Memory B cell (primary cell): ENCODE results near the gene TRIM69.
"Not testable (repeated sequence)": the region's sequence is repeated elsewhere in the genome, so short reads cannot be mapped to it uniquely, and the experiment has no call there.

Source experiments
- ATAC-seq: fragments of 150-1000 bp; cut with Tn5 transposase; 2 replicates; pipeline ENCODE4 v1.10.0; 2021; ENCODE audit warnings: low read depth, mild to moderate bottlenecking, moderate library complexity
- DNase-seq, 2 donors: peaks; one replicate each; pipeline ENCODE4 v3.0.0; 2022; ENCODE audit warnings: low spot score in 2 of 2
- H3K27ac Mint-ChIP-seq: one replicate; pipeline ENCODE4 v1.8.0; 2022; ENCODE audit warnings: mild to moderate bottlenecking, moderate library complexity, mixed read lengths
- H3K27me3 Mint-ChIP-seq: one replicate; pipeline ENCODE4 v1.8.0; 2022; ENCODE audit warnings: mixed read lengths
- H3K36me3 Mint-ChIP-seq: one replicate; pipeline ENCODE4 v1.8.0; 2022; ENCODE audit warnings: mild to moderate bottlenecking, mixed read lengths
- H3K4me1 Mint-ChIP-seq: one replicate; pipeline ENCODE4 v1.8.0; 2022; ENCODE audit warnings: mixed read lengths
- H3K4me3 Mint-ChIP-seq: one replicate; pipeline ENCODE4 v1.8.0; 2022; ENCODE audit warnings: mild to moderate bottlenecking, moderate library complexity, mixed read lengths
- H3K9me3 Mint-ChIP-seq: one replicate; pipeline ENCODE4 v1.8.0; 2022; ENCODE audit warnings: mixed read lengths

TRIM69 gene

DNA sequence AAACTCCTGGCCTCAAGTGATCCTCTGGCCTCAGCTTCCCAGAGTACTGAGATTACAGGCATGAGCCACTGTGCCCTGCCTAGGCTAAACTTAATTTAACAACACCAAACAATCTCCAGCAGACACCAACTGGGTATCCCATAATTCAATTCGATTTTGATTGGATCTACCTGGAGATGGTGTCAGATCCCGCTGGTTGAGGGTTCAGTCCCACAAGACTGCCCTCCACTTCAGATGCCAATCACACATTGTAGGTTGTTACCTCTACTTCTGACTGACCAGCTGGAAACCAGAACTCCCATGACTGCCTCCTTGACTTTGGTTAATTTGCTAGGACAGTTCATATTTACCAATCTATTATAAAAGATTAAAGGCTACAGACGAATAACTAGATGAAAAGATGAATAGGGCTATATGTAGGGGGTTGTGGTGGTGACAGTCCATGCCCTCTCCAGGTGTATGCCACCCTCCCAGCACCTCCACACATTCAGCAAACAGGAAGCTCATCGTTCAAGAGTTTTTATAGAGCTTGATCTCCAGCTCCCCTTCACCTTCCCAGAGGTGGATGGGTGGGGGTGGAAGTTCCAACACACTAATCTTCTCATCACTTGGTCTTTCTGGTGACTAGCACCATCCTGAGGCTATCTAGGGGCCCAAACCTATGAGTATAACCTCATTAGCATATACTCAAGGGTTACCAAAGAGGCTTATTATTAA, 15.7 kb upstream of the TRIM69 start:
- ATAC-seq = no peak
- Mint-ChIP-seq H3K9me3 (no peaks in the 10 kb centered on the region), H3K36me3 (peaks cover 14% of the 10 kb centered on the region), H3K4me1 (peaks cover 64% of the 10 kb centered on the region), H3K27me3 (no peaks in the 10 kb centered on the region), H3K27ac (peak overlapping the region; percentile 100), H3K4me3 (no peak overlapping the region)
- no peak for DNase-seq

DNA sequence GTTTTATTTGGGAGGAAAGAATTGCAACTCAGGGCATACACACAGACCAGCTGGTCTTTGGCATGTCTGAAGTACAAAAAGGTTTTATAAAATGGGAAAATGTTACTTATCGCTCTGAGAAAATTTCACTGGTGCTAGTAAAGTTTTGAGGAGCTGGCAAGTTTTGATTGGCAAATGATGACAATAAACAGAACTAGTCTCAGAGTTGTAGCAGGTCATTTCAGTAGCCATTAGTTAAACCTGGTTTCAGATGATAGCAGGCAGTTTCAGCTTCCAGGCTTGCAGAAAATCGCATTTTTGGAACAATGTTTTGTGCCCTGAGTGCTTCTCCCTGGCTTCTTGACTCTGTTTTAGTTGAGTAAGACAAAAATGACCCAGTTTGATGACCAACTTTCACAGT, 14.3 kb upstream of the TRIM69 start:
- no peak for DNase-seq
- Mint-ChIP-seq H3K27me3 (no peaks in the 10 kb centered on the region), H3K27ac (peak overlapping the region; percentile 100), H3K9me3 (no peaks in the 10 kb centered on the region), H3K4me1 (peaks cover 61% of the 10 kb centered on the region), H3K4me3 (no peak overlapping the region), H3K36me3 (peaks cover 8% of the 10 kb centered on the region)
- ATAC-seq = no peak

DNA sequence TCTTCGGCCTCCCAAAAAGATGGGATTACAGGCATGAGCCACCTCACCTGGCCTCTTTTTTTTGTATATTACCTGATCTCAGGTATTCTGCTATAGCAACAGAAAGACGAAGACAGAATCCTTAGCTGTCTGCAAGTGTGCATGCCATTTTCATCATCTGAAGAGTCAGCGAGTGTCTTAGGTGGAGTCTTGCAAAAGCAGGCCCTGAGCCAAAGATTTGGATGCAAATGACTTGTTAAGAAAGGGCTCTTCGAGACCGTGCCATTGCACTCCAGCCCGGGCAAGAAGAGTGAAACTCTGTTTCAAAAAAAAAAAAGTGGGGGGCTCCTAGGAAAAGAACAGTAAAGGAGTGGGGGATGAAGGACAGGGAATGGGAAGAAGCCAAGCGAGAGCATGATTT, 10.2 kb upstream of the TRIM69 start:
- no peaks in the 10 kb centered on the region for H3K9me3 Mint-ChIP-seq
- H3K4me1 Mint-ChIP-seq = peaks cover 40% of the 10 kb centered on the region
- H3K27ac Mint-ChIP-seq = peak overlapping the region; percentile 99
- no peak for DNase-seq
- no peak for ATAC-seq
- H3K36me3 Mint-ChIP-seq = peaks cover 1% of the 10 kb centered on the region
- H3K4me3 Mint-ChIP-seq = peak overlapping the region; percentile 97
- H3K27me3 Mint-ChIP-seq = no peaks in the 10 kb centered on the region

DNA sequence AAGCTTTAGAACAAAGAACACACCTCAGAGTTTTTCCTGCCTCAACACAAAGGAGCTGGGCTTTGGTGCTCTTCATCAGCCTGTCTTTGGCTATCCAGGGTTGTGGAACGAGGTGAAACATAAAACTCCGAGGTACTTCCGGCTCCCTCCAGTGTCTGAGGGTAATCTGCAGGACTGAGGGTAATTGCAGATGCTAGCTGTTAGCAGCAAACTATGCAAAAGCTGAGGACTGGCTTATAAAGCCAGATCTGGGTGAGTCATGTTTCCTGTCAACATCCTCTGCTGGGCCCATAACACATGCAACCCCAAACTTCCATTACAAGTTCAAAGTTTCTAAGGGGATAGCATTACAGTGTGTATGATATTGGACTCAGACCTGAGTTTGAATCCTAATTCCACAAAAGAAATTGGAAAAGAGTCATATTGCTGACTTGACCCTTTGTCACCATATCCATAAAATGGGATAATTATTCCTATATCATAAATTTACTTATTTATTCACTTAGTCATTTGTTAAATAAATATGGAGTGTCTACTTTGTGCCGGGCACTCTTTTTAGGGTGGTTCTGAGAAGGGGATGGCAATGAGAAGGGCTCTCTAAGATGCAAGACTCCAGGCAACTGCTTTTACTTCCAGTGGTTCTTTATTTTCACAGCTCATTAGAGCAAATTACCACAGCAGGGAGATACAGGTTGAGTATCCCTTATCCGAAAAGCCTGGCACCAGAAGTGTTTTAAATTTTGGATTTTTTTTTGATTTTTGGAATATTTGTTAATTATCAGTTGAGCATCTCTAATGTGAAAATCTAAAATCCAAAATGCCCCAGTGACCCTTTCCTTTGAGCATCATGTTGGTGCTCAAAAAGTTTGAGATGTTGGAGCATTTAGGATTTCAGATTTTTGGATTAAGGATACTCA, 9.5 kb upstream of the TRIM69 start:
- H3K4me3 Mint-ChIP-seq = peak overlapping the region; percentile 97
- H3K27me3 Mint-ChIP-seq = no peaks in the 10 kb centered on the region
- H3K36me3 Mint-ChIP-seq = peaks cover 5% of the 10 kb centered on the region
- H3K4me1 Mint-ChIP-seq = peaks cover 41% of the 10 kb centered on the region
- DNase-seq (peak in 1 of 2 donors; percentile 72), ATAC-seq (peak; percentile 52)
- H3K9me3 Mint-ChIP-seq = no peaks in the 10 kb centered on the region
- peak overlapping the region; percentile 99 for H3K27ac Mint-ChIP-seq

DNA sequence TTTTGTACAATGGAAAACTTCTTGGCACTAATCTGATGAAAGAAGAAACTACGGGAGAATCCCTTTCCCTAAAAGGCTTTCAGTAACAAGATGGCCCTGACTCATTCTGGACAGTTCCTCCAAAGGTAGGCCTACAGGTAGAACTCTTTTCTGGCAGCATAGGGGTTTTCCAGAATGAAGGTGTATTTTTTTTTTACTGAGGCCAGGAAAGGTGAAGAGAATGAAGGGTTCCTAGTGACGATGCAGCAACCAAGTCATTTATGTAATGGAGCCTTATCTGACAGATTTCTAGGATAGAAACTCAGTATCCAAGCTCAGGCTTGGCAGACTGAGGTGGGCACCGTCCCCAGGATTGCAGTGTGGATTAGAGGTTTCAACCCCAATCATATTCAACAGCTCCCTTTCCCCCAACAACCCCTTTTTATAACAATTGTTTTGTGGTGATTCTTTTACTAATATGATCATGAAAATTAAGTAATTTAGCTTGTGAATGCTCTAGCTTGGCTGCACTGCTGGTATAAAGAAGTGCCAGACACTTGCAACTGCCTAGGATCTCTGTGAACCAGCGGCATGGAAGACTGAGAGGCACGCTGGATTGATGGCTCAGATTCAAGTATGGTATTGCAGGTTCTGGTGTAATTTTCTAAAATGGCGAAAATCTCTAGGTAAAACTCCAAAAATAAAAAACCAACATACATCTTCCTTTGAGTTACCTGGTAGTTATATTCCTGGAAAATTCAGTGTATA, 8.7 kb upstream of the TRIM69 start:
- DNase-seq = no peak
- H3K27me3 Mint-ChIP-seq = no peaks in the 10 kb centered on the region
- ATAC-seq = no peak
- peak overlapping the region; percentile 39 for H3K4me3 Mint-ChIP-seq
- peak overlapping the region; percentile 99 for H3K27ac Mint-ChIP-seq
- peaks cover 9% of the 10 kb centered on the region for H3K36me3 Mint-ChIP-seq
- no peaks in the 10 kb centered on the region for H3K9me3 Mint-ChIP-seq
- peaks cover 44% of the 10 kb centered on the region for H3K4me1 Mint-ChIP-seq

DNA sequence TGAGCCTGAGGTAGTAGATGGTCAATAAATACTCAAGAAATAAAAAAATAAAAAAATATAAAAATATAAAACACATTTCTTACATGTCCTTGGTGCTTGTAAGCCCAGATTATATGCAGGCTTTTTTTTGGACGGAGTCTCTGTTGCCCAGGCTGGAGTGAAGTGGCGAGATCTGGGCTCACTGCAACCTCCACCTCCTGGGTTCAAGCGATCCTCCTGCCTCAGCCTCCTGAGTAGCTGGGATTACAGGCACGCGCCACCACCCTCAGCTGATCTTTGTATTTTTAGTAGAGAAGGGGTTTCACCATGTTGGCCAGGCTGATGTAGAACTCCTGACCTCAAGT, 8.1 kb upstream of the TRIM69 start:
- not testable (repeated sequence) for H3K27me3 Mint-ChIP-seq, H3K36me3 Mint-ChIP-seq, DNase-seq, H3K9me3 Mint-ChIP-seq, ATAC-seq
- H3K4me3 Mint-ChIP-seq = peak overlapping the region; percentile 99
- H3K27ac Mint-ChIP-seq = peak overlapping the region; percentile 99
- H3K4me1 Mint-ChIP-seq = peaks cover 44% of the 10 kb centered on the region

DNA sequence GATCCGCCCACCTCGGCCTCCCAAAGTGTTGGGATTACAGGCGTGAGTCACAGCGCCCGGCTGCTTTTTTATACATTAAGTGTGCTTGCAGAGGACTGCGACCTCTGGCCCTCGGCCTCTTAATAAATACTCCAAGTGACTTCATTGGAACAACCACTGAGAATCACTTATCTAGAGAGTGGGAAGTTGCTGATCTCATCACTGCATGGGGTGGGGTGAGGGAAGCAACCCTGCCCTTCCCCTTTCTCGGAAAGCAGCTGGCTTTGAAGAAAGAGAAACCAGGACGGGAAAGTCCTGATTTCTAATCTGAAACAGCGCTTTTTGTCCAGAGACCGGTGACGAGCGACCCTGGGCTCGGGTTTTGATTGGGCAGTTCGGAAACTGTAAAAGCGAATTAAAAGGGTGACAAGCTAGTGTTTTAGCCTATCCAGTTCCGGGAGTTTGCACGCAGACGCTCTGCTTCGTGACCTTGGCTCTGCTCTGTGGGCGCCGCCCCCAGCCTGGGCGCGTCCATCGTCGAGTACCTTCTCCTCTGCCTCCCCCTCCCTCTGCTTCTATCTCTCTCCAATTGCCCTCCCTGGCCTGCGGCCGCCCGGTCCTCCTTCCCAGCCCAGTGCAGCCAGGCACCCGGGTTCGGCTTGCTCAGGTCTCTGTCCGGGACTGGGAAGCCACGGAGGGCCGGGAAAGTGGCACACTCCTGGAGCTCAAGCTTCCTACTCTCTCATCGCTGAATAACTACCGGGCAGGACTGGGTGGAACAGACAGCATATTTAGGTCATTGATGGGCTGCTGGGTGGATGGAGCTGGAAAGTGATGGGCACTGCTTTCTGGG, 7.5 kb upstream of the TRIM69 start:
- Mint-ChIP-seq H3K9me3 (no peaks in the 10 kb centered on the region), H3K36me3 (peaks cover 11% of the 10 kb centered on the region), H3K27me3 (no peaks in the 10 kb centered on the region), H3K4me3 (peak overlapping the region; percentile 99), H3K27ac (peak overlapping the region; percentile 99), H3K4me1 (peaks cover 44% of the 10 kb centered on the region)
- peak; percentile 89 to 93 for DNase-seq
- ATAC-seq = peak; percentile 73

DNA sequence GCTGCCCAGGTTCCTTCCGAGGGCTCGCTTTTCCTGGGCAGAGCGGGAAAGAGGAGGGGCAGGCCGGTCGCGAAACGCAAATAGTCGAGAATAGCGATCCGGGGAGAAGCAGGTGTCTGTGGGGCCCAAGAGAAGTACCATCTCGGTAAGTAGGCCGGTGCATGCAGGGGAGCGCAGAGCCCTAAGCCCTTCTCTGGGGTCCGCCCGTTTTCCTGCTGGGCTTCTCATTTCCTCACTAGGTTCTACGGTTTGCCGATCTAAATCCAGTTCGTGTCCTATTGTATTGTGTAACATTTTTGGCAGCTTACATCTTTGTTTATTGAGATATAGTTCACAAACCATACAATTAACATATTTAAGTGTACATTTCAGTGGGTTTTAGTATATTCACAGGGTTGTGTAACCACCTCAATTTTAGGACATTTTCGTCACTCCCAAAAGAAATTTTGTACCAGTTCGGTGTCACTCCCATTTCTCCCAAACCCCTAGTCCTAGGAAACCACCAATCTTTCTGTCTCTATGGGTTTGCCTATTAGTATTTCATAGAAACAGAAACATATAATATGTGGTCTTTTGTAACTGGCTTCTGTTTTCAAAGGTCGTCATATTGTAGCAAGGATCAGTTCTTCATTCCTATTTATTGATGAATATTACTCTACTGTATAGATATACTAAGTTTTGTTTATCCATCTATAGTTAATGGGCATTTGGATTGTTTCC, 6.8 kb upstream of the TRIM69 start:
- H3K27ac Mint-ChIP-seq = peak overlapping the region; percentile 99
- H3K36me3 Mint-ChIP-seq = peaks cover 11% of the 10 kb centered on the region
- H3K27me3 Mint-ChIP-seq = no peaks in the 10 kb centered on the region
- H3K4me3 Mint-ChIP-seq = peak overlapping the region; percentile 99
- DNase-seq (no peak), ATAC-seq (peak; percentile 14)
- H3K9me3 Mint-ChIP-seq = no peaks in the 10 kb centered on the region
- peaks cover 40% of the 10 kb centered on the region for H3K4me1 Mint-ChIP-seq

DNA sequence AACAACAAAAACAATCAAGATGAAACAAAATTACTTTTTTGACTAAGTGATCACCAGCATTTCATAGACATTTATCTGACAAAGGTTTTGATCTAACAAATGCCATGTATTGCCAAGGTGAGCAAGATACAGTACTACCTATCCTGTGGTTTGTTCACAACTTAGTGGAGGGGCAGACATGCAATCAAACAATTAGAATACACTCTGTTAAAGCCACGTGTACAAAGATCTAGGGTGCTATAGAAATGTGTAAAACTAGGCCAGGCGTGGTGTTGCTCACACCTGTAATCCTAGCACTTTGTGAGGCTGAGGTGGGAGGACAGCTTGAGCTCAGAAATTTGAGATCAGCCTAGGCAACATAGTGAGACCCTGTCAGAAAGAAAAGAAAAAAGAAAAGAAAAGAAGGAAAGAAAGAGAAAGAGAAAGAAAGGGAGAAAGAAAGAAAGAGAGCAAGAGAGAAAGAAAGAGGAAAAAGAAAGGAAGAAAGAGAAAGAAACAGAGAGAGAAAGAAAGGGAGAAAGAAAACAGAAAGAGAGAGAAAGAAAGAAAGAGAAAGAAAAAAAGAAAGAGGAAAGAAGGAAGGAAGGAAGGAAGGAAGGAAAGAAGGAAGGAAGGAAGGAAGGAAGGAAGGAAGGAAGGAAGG, 1.4 kb upstream of the TRIM69 start:
- H3K27me3 Mint-ChIP-seq = no peaks in the 10 kb centered on the region
- DNase-seq = no peak

DNA sequence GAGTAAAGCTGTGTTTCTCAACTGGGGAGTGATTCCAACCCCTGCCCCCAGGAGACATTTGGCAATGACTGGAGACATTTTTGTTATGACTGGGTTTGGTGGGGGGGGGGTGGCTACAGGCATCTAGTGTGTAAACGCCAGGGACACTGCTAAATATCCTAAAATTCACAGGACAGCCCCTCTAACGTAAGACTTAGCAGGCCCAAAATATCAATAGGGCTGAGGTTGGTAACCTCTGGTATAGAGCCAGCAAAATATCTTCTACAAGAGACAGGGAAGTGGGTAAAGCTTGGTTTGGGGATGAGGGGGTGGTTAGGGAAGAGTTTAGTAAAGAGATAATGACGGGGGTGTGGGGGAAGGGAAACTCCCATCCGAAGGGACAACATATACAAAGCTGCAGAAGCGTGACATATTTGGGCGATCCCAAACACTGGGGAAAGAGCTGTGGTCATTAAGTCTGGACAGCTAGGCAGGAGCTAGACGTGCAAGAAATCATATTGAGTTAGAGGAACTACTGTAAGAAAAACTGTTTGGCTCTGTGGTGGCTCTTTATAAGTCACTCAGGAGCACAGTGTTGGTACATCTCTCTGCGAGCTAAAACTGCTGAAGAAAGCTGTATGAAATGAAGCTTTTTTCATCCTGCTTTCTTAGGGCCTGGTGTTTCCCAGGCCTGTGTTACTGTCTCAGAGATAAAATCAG, 697 bp upstream of the TRIM69 start:
- Mint-ChIP-seq H3K27ac (peak overlapping the region; percentile 93), H3K27me3 (no peaks in the 10 kb centered on the region), H3K36me3 (peaks cover 11% of the 10 kb centered on the region), H3K4me1 (peaks cover 39% of the 10 kb centered on the region), H3K4me3 (peak overlapping the region; percentile 73), H3K9me3 (no peaks in the 10 kb centered on the region)
- ATAC-seq (peak; percentile 72), DNase-seq (no peak)

More for the DNA sequence above, 1.4 kb upstream of the TRIM69 start:
- H3K4me1 Mint-ChIP-seq = peaks cover 39% of the 10 kb centered on the region
- H3K9me3 Mint-ChIP-seq = no peaks in the 10 kb centered on the region
- no peak for ATAC-seq
- H3K27ac Mint-ChIP-seq = peak overlapping the region; percentile 93
- peak overlapping the region; percentile 73 for H3K4me3 Mint-ChIP-seq
- H3K36me3 Mint-ChIP-seq = peaks cover 11% of the 10 kb centered on the region

DNA sequence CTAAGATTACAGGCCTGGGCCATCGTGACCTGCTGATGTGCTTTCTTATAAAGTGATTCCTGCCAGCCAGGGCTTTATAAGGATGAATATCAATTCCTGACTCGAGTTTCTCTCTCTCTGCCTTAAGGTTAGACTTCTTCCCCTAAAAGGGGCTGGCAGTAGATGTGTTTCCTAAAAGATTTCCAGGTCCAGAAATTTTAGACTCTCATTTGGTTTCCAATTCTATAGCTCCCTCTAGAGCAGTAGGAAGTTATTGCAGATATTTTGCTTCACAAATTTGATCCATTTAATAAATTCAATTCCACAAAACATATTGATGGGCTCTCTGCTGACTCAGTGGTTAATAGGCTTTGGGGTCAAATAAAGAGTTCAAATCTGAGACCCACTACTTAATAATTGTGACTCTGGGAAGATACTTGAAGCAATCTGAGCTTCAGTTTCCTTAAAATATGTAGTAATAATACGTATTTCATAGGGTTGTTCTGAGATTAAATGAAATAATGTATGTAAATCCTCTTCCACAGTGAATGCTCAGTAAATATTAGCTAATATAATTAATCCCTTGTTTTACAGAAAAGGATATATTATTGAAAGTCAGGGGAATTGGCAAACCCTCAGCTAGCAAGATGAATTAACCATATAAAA, 2.1 kb downstream of the TRIM69 start:
- peak overlapping the region; percentile 67 for H3K27ac Mint-ChIP-seq
- H3K27me3 Mint-ChIP-seq = no peaks in the 10 kb centered on the region
- H3K36me3 Mint-ChIP-seq = peaks cover 2% of the 10 kb centered on the region
- H3K9me3 Mint-ChIP-seq = no peaks in the 10 kb centered on the region
- no peak overlapping the region for H3K4me3 Mint-ChIP-seq
- no peak for ATAC-seq
- peaks cover 25% of the 10 kb centered on the region for H3K4me1 Mint-ChIP-seq
- DNase-seq = peak in 1 of 2 donors; percentile 62
